GM19023 (cell line): ENCODE results near the gene IL13.
"Not testable (repeated sequence)": the region's sequence is repeated elsewhere in the genome, so short reads cannot be mapped to it uniquely, and the experiment has no call there.

ENCODE experiments used
- ATAC-seq: cut with Tn5 transposase; IDR thresholded peaks from one replicate; pipeline ENCODE4 v1.9.1; 2021; ENCODE audit warnings: mild to moderate bottlenecking, moderate library complexity; ENCODE audit not compliant: unreplicated experiment

Gene IL13

DNA sequence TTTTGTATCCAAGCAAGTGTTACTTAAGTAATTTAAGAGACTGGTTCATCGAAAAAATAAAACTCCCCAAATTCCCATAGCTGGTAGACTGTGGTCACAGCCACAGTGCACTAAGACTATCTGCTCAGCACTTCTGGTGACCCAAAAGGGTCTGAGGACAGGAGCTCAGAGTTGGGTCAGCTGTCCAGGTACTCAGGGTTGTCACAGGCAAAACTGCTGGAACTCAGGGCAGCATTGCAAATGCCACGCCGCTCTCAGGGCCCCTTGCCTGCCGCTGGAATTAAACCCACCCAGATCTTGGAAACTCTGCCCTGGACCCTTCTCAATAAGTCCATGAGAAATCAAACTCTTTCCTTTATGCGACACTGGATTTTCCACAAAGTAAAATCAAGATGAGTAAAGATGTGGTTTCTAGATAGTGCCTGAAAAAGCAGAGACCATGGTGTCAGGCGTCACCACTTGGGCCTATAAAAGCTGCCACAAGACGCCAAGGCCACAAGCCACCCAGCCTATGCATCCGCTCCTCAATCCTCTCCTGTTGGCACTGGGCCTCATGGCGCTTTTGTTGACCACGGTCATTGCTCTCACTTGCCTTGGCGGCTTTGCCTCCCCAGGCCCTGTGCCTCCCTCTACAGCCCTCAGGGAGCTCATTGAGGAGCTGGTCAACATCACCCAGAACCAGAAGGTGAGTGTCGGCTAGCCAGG is at the start of gene IL13:
TSS of gene IL13 (plus strand) at position 498 of the 705 bp plus-strand sequence. CDS start at position 512, 14 bp downstream.
- no peak for ATAC-seq

DNA sequence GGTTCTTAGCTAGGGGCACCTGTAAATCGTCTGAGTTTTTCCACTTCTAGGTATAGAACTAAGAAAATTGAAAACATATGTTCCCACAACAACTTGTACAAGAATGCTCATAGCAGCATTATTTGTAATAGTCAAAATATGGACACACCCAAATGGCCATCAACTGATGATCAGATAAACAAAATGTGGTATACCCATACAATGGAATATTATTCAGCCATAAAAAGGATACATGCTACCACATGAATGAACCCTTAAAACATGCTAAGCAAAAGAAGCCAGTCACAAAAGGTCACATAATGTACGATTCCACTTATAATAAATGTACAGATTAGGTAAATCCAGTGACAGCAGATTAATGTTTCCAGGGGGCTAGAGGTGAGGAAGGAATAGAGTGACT is 46.0 kb upstream of the IL13 start:
- no peak for ATAC-seq

DNA sequence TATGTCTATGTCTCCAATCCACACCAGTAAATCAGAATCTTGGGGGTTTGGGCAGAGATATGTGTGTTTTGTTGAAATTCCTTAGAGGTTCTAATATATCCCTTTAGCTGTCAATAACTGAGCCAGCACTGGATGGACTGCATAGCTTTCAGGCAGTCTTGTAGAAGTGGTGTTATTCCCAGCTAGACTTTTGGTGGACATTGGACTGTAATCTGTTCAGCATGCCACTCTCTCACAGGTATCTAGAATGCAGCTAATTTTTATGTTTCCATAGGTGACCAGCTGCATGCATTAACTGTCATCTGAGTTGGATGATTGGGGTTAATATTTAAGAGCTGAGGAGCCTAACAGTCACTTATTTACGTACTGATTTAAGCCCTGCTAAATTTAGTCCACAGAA is 45.1 kb upstream of the IL13 start:
- no peak for ATAC-seq

DNA sequence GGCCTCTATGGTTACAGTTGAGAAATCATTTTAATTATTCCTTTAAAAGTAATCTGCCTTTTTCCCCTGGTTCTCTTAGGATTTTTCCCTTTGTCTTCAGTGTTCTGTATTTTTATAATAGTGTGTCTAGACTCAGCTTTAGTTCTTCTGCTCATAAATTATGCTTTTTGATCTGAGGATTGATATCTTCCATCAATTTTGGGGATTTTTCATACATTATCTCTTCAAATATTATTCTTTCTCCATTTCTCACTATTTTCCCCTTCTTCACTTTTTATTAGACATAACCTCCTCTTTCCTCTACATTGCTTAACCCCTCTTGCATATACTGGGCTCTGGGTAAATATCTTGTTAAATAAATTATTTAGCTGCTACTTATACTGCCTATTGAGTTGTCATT is 36.3 kb upstream of the IL13 start:
- ATAC-seq: no peak

DNA sequence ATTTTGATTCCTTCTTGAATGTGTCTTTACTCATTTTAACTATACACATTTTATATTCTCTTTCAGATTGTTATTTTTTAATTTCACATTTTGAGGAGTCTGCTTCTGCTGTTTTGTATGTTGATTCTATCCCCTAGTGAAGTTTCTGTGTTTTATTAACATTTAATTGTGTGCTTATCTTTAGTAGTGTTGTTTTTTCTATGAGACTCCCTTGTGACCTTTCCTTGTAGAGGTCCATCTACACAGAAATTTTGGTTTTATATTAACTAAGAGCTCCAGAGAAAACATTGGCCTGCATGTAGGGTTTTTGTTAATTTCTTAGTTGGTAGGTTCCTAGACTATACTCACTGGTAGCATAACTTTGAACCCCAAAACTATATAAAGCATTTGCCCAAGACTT is 35.4 kb upstream of the IL13 start:
- no peak for ATAC-seq

DNA sequence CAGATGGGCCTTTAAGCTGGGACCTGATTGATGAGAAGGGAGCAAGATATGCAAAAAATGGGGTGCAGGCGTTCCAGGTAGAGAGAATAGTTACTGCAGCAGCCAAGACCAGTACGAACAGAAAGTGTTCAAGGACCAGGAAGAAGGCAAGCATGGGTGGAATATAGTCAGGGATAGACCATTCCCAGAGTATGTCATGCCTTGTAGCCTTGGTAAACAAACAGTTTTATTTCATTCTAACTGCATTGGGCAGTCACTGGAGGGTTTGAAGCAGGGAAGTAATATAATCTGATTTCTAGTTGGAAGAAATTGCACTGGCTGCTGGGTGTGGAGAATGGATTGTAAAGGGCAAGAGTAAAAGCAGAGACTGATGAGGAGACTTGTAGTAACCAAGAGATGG is 30.5 kb upstream of the IL13 start:
- ATAC-seq: no peak

DNA sequence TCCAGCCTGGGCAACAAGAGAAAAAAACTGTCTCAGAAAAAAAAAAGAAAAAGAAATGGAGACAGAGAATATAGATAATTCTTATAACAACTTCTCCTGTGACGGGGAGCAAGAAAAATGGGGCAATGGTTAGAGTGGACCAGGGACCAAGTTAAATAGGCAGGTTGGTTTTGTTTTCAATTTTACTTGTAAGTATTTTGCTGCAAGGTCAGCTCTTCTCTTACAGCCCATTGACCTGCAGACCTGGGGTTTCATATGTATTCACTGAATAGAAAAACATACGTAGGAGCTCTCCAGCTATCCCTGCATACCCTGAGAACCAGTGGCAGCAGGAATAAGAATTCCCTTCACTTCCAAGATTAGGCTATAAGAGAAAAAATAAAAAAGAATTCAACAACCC is 29.2 kb upstream of the IL13 start:
- ATAC-seq: no peak

DNA sequence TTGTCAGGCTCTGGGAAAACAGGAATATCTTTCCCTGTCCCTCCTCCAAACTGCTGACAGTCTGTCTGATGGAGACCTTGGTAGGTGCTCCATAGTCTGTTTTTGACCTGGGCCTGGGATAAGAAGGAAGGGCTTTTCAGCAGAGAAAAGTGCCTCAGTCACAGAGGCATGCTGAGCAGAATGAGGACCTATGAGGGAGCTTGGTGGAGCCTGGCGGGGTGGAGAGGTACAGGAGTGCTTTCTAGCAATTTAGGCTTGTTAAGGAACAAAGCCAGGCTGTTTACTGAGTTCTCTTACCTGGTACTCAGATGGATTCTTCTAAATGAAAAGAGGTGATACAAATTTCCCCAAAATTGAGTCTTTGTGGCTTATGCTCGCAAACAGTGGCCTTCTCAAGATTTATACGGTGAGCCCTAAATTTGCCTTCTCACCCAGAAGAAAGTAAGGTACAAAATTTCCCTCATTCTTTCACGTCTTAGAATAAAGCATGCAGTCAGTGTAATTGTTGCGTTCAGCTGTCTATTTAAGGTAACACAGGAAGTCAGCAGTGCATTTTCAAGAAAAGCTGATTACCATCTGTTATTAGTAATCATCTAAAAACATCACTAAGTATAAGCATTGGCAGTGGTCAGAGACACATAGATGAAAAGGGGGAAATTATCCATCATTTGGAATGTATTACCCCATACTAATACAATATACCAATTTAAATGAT is 28.6 kb upstream of the IL13 start:
- ATAC-seq: peak; percentile 65

DNA sequence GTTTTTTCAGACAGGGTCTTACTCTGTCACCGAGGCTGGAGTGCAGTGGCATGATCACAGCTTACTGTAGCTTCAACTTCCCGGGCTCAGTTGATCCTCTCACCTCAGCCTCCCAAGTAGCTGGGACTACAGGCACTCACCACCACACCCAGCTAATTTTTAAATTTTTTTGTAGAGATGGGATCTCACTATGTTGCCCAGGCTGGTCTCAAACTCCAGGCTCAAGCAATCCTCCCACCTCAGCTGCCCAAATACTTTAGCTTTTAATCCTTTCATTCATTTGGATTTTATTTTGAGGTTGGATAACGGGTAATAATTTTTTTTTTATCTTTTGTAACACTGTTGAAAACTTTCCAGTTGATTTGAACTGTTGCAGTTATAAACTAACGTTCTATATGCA is 24.4 kb upstream of the IL13 start:
- ATAC-seq: not testable (repeated sequence)

DNA sequence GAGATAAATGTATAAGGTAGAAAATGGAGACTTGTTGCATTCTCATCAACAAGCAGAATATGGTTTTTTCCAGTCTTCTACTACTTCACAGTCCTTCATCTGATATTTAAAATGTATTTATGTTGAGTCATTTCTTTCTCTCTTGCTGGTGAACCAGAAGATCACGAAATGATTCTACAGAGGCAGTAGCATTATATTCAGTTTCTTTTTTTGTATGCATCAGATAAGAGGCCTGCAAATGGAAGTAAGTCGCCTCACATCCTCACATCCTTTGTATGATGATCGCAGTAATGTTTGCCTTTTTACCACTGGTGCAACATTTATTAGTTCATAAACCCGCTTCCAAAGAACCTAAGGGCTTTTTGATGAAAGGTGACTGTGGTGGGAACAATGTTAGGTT is 22.1 kb upstream of the IL13 start:
- peak; percentile 47 for ATAC-seq

DNA sequence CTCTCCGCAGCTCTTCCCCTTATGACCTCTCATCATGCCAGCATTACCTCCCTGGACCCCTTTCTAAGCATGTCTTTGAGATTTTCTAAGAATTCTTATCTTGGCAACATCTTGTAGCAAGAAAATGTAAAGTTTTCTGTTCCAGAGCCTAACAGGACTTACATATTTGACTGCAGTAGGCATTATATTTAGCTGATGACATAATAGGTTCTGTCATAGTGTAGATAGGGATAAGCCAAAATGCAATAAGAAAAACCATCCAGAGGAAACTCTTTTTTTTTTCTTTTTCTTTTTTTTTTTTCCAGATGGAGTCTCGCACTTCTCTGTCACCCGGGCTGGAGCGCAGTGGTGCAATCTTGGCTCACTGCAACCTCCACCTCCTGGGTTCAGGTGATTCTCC is 20.7 kb upstream of the IL13 start:
- ATAC-seq: no peak

DNA sequence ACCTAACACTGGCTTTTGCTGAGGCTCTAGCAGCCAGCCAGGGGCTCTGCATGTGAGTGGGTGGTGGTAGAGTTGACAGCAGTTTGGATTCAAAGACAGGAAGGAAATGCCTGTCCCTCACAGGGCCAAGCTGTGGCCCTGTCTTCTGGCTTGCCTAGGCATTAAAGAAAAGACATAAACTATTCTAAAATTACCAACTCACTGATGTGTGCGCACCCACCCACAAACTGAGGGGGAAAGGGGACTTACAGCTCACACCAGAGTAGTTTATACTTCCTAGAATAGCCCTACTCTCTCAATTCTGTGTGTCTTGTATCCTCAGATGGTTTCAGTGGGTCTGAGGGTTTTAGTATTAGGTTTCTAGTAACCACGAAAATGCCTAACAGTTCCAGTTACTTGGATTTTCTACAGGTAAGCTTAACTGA is 18.3 kb upstream of the IL13 start:
- peak; percentile 57 for ATAC-seq

DNA sequence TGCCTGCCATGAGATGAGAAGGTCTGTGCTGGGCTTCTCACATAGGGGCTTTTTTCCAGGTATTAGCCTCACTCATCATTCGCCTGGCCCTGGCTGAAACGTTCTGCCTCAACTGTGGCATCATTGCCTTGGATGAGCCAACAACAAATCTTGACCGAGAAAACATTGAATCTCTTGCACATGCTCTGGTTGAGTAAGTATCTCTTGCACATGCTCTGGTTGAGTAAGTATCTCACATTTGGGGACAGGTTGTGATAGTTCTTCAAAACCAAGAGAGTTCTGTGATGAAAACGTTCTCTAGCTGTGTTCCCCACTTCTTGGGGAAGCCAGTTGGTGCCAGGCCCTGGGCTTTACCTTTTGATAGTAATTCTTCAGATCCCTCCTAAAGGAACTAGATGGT is 17.4 kb upstream of the IL13 start:
- no peak for ATAC-seq

DNA sequence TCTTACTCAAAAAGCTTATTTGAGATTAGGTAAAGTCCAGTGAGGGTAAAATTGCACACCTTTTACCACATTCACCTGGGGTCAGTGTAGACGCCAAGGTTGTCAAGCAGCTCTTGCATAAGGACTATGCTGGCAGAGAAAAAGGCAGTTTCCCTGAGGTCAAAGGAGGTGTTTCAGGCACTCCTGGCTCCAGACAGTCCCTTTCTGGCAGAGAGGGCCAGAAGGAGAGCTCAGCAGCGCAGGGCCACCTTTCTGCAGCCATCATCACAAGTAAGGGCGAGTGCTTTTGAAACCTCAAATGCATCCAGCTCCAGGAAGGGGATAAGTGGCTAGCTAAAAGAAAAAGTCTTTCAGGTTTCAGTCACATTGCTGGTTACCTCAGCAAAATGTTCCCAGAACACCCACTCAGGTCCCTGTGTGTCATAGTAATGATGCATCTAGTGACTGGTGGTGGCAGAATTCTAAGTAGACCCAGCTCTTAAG is 16.7 kb upstream of the IL13 start:
- ATAC-seq: no peak

DNA sequence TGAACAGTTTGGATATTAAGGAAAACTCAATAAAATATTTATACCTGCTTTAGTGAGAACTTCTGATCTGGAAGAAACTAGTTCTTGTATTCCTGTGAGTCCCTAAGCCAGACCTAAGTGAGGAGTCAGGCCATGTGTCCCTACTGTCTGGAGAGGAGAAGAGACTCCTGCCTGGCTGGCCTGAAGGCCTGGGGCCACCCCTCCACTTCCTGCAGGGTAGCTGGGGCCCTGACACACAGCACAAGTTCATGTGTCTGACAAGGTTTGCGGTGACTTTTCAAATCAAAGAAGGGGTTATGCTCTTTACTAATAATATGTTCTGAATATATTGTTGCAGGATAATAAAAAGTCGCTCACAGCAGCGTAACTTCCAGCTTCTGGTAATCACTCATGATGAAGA is 16.1 kb upstream of the IL13 start:
- no peak for ATAC-seq

DNA sequence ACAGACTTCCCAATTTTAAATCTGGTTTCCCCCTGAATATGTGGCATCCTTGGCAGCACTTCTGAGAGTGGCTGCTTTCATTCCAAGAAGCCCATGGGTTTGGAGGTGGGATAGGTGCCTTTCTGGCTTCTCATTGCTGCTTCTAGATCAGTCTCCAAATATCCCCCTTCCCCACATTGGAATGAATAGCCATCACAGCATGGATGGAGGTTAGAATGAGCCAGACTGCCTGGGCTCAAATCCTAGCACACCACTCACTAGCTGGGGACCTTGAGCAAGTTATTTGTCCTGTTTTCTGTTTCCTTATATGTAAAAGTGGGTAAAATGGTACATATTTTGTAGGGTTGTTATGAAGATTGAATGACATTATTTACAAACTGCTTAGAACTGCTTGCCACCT is 13.8 kb upstream of the IL13 start:
- no peak for ATAC-seq

DNA sequence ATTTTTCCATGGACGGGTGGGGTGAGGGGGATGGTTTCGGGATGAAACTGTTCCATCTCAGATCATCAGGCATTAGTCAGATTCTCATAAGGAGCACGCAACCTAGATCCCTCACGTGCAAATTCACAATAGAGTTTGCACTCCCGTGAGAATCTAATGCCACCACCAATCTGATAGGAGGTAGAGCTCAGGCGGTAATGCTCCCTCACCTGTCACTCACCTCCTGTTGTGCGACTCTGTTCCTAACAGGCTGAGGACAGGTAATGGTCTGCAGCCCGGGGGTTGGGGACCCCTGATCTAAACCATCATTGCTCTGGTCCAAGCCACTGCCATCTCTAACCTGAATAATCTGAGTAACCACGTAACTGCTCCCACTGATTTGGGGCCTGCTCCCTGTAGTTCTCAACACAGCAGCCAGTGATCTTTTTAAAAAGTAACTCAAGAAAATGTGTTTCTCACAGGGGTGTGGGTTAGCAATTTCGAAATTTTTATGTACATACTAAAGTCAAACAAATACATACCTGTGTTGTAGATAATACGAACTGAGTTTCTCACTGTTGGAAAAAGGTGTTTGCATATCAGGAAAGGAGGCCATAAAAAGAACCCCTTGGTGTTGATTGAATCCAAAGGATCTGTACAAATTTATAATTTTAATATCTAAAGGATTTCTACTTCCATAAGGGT is 11.2 kb upstream of the IL13 start:
- ATAC-seq: no peak

DNA sequence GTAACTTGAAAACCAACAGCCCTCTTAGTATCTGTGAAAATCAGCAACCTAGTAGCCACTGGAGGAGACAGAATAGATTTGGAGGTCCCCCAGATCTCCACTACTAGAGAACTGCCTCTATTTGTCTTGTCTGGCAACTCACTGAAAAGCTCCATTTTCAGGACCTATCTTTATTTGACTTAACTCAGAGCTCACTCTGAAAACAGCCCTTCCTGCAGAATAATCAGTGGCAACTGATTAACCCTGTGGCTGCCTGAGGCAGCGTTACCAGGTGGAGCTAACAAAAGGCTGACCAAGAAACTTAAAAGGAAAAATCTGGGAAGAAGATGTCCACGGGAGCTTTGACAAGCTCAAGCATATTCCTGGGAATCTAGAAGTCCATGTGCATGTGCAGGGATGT is 10.5 kb upstream of the IL13 start:
- ATAC-seq: no peak

DNA sequence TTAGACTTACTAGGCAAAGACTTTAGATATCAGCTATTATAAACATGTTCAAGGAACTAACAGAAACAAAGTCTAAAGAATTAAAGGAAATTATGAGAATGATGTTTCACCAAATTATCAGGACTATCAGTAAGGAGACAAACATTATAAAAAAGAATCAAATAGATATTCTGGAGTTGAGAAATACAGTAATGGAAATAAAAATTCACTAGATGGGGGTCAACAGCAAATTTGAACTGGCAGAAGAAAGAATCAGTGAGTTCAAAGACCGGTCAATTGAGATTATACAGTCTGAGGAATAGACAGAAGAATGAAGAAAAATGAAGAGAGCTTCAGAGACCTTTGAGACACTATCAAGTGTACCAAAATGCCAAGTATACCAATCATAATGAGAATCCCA is 9.6 kb upstream of the IL13 start:
- ATAC-seq: no peak

DNA sequence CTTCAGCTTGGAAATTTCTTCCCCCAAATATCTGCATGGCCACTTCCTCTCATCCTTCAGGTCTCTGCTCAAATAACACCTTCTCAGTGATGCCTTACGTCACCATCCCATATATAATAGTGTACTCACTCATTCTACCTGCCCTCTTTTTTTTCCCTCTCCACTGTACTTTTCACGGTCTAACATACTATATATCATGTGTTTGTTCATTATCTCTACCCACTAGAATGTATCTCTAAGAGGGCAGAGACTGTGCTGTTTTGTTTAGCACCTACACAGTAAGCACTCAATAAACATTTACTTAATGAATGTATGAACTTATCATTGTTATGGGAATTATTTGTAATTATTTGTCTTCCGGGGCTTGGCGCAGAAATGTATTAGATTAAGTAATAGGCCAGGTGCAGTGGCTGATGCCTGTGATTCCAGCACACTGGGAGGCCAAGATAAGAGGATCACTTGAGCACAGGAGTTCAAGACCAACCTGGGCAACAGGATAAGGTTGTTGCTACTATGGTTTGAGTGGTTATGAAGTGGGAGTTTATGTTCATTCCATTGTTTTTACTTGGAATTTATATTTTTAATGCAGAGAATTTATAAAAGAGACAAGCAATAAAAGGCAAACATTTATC is 6.0 kb upstream of the IL13 start:
- ATAC-seq: no peak

DNA sequence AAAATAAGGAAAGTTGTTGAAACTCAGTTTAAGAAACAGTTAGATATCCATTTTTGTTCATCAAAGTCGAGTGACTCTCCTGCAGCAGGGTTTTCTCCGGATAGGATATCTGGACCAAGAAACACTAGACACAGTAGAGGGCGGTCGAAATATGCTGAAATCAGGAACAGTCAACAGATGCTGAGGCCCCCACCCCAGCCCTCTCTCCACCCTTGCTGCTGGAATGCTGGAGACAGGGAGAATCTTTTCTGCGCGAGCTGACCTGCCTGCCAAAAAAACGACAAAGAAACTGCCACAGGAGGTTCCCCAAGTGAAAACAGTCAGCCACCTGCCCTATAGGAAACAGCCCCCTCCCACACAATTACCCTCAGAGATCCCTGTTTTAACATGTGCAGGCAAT is 4.3 kb upstream of the IL13 start:
- ATAC-seq: no peak
